A673 (cell line): ENCODE results near the gene TAS2R40. TPM values are rescaled to one million over a fixed set of nuclear protein-coding genes. Genes with fewer than 3 reads are reported as not detected.

Source experiments
- BruUV-seq: library from RNA; stranded (reverse); fragments of 400-500 nt; replicated peaks from 2 replicates; lab custom pipeline; 2021; lab: Mats Ljungman, UMichigan
- CTCF ChIA-PET: fragments of 300-600 bp; sonication (Branson Sonifier 250); formaldehyde crosslinking; loops from one replicate; lab custom pipeline; 2022; ENCODE audit warnings: antibody characterized with exemption; lab: Charles Lee
- POLR2A ChIA-PET: fragments of 300-600 bp; sonication (Branson Sonifier 250); formaldehyde crosslinking; loops from one replicate; lab custom pipeline; 2022; ENCODE audit warnings: antibody characterized with exemption; ENCODE audit not compliant: low non-redundant PET; lab: Charles Lee
- DNase-seq: peaks from one replicate; pipeline ENCODE4 v3.0.0-alpha.2; 2015; ENCODE audit warnings: low spot score
- H3K27ac ChIP-seq: fragments of 200-600 bp; sonication (generic); 2 replicates; pipeline ENCODE4 v1.5.1; 2016; ENCODE audit warnings: mixed run types, low read depth, mild to moderate bottlenecking, mixed read lengths, antibody characterized with exemption, low read length; ENCODE audit not compliant: poor library complexity, severe bottlenecking
- H3K27me3 ChIP-seq: fragments of 200-600 bp; sonication (generic); replicated peaks from 2 replicates; pipeline ENCODE4 v1.6.1; 2017; ENCODE audit warnings: mixed run types, low read depth, mild to moderate bottlenecking, mixed read lengths, antibody characterized with exemption, low read length; ENCODE audit not compliant: insufficient read depth, poor library complexity
- H3K36me3 ChIP-seq: fragments of 200-600 bp; sonication (generic); 2 replicates; pipeline ENCODE4 v1.6.1; 2016; ENCODE audit warnings: mixed run types, mild to moderate bottlenecking, mixed read lengths, antibody characterized with exemption, low read length; ENCODE audit not compliant: insufficient read depth, poor library complexity, severe bottlenecking
- H3K4me1 ChIP-seq: fragments of 200-600 bp; sonication (generic); 2 replicates; pipeline ENCODE4 v1.6.1; 2017; ENCODE audit warnings: mixed run types, mild to moderate bottlenecking, mixed read lengths, antibody characterized with exemption, low read length; ENCODE audit not compliant: insufficient read depth, poor library complexity, severe bottlenecking
- H3K4me3 ChIP-seq: fragments of 200-600 bp; sonication (generic); 2 replicates; pipeline ENCODE4 v1.5.1; 2016; ENCODE audit warnings: low read depth, mixed run types, mild to moderate bottlenecking, mixed read lengths, low read length; ENCODE audit not compliant: poor library complexity, severe bottlenecking
- H3K9me3 ChIP-seq: fragments of 200-600 bp; sonication (generic); 2 replicates; pipeline ENCODE4 v1.6.1; 2016; ENCODE audit warnings: mixed run types, low read depth, mild to moderate bottlenecking, mixed read lengths, antibody characterized with exemption, low read length; ENCODE audit not compliant: poor library complexity, severe bottlenecking
- CTCF ChIP-seq: fragments of 300-800, 200-600 bp; sonication (generic); conservative IDR thresholded peaks from 2 replicates; pipeline ENCODE4 v1.5.1; 2017; ENCODE audit warnings: low read depth, mild to moderate bottlenecking, antibody characterized with exemption, low read length, moderate library complexity, mixed read lengths
- EZH2 ChIP-seq: fragments of 200-600 bp; sonication (generic); IDR thresholded peaks from 2 replicates; pipeline ENCODE4 v1.6.1; 2017; ENCODE audit warnings: borderline replicate concordance, low read depth, mild to moderate bottlenecking, mixed read lengths, antibody characterized with exemption, low read length; ENCODE audit not compliant: poor library complexity, severe bottlenecking
- intact Hi-C: fragments of 100-400 bp; cut with micrococcal nuclease; formaldehyde crosslinking; loops from one replicate; pipeline ENCODE4 v1.10.0; 2022; ENCODE audit not compliant: unreplicated experiment
- total RNA-seq: library from RNA; stranded (reverse); gene quantifications from 2 replicates; pipeline ENCODE4 v1.2.3, GENCODE V29; 2021

Gene TAS2R40
- total RNA-seq, 1 experiment from 2014 or later = not detected

- POLR2A ChIA-PET = interaction anchor here (0.5 kb wide), 1 partner anchor 1223 kb away, joined by 3 read pairs; no protein-coding TSS in a partner anchor
- Histone ChIP-seq H3K27me3 (no peaks in the 10 kb centered on the region), H3K4me3 (no peak overlapping the region), H3K36me3 (no peaks in the 10 kb centered on the region), H3K9me3 (no peaks in the 10 kb centered on the region), H3K4me1 (no peaks in the 10 kb centered on the region), H3K27ac (no peak overlapping the region)
- DNase-seq = peak; percentile 90
- CTCF ChIA-PET = interaction anchor here (0.5 to 2.7 kb wide), 17 partner anchors 9 to 611 kb away, joined by 3 to 54 read pairs (median 5); partner anchors contain the start of gene GSTK1
- intact Hi-C loops = loop anchor here (1.0 to 2.0 kb wide), 3 partner anchors 207 to 360 kb away; partner anchors contain the start of gene EPHB6
- BruUV-seq = no TSS peak
- no peak for TF ChIP-seq EZH2
- TF ChIP-seq CTCF = peak; percentile 100
Measured at GRCh38 chr7:143214789-143215679, 6.8 kb upstream of the TAS2R40 start.

- TF ChIP-seq CTCF = no peak
- TF ChIP-seq EZH2 = no peak
- H3K4me1 ChIP-seq = no peaks in the 10 kb centered on the region
- intact Hi-C loops = no loop called here
- H3K4me3 ChIP-seq = no peak overlapping the region
- no TSS peak for BruUV-seq
- CTCF ChIA-PET = interaction anchor here (2.4 to 2.7 kb wide), 2 partner anchors 209 to 343 kb away, joined by 16 to 54 read pairs; no protein-coding TSS in a partner anchor
- H3K27ac ChIP-seq = no peak overlapping the region
- no peak for DNase-seq
- H3K27me3 ChIP-seq = no peaks in the 10 kb centered on the region
- no peaks in the 10 kb centered on the region for H3K9me3 ChIP-seq
- H3K36me3 ChIP-seq = no peaks in the 10 kb centered on the region
- POLR2A ChIA-PET = no interaction called here
Measured at GRCh38 chr7:143216151-143216550, 5.7 kb upstream of the TAS2R40 start.

GRCh38 chr7:143216686-143217085 is 5.2 kb upstream of the TAS2R40 start:
- Histone ChIP-seq H3K9me3 (no peaks in the 10 kb centered on the region), H3K27ac (no peak overlapping the region), H3K27me3 (peaks cover under 1% of the 10 kb centered on the region), H3K36me3 (no peaks in the 10 kb centered on the region), H3K4me1 (no peaks in the 10 kb centered on the region), H3K4me3 (no peak overlapping the region)
- intact Hi-C loops = no loop called here
- BruUV-seq = no TSS peak
- TF ChIP-seq EZH2 (no peak), CTCF (no peak)
- POLR2A ChIA-PET = no interaction called here
- CTCF ChIA-PET = interaction anchor here (2.7 kb wide), 1 partner anchor 210 kb away, joined by 54 read pairs; no protein-coding TSS in a partner anchor
- no peak for DNase-seq
